Breast epithelium (tissue), 3 donors: ENCODE results near the gene SOS2.

Experiments used
- CTCF ChIP-seq, 3 donors: fragments of 450-650 bp; IDR thresholded peaks; one replicate each; pipeline ENCODE4 v1.5.1; 2016 to 2017; ENCODE audit warnings: antibody characterized with exemption in 3 of 3, mild to moderate bottlenecking in 3 of 3, moderate library complexity in 3 of 3
- POLR2A ChIP-seq: fragments of 450-650 bp; IDR thresholded peaks from one replicate; pipeline ENCODE4 v1.6.1; 2016; ENCODE audit warnings: antibody characterized with exemption, mild to moderate bottlenecking, moderate library complexity
- POLR2AphosphoS5 ChIP-seq, 3 donors: sonication (generic); formaldehyde crosslinking; IDR thresholded peaks; one replicate each; pipeline ENCODE4 v1.6.1; 2017; ENCODE audit warnings: antibody characterized with exemption in 3 of 3

- TF ChIP-seq CTCF (IDR thresholded peaks at IDR 0.05) (no peak), POLR2A (no peak), POLR2AphosphoS5 (IDR thresholded peaks at IDR 0.05) (peak in 2 of 3 donors; percentile 16 to 36)
These were observed 490 bp downstream of the SOS2 start for GRCh38 chr14:50230701-50231474.
